ENCODE results near the gene RHBDF1. TPM values are rescaled to one million over a fixed set of nuclear protein-coding genes. Genes with fewer than 3 reads are reported as not detected.

RHBDF1 gene
- total RNA-seq, 1 donor from 2014 or later = 55.5 TPM

DNA sequence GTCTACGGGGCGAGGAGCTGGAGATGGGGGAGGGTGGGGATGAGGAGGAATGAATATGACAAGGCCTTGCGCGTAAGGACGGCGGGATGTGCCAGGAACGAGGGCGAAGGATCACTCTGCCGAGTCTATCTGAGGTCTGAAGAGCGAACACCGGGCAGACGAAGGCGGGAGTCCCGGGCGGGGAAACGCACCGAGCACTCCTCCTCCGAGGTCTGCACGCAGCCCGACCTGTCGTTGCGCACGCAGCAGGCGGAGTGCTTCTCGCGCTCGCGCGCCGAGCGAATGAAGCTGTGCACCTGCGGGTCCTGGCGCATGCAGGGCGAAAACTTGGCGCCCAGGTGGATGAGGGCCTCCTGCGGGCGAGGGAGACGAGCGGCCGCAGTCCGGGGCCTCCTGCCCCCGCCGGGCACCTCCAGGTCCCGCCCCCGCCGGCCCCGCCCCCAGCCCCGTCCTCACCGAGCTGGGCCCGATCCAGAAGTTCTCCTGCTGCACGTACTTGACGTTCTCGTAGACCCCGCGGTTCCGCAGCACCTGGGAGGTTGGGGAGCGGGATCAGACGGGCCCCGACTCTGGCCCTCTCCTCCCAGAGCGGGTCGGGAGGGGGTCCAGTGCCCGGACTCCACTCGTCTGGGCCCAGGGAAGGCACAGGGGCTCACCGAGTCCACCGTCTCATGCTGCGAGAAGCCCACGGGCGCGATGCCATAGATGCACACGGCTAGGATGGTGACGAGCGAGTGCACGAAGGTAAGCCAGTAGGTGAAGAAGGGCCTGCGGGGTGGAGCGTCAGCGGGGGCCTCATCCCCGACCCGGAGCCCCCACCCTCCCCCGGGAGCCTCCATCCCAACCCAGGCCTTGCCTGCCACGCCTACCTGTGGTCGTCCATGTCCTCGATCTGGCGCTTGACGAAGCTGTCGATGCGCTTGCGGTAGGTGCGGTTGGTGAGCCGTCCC lies 11.2 kb downstream of the RHBDF1 start:
- Histone ChIP-seq H3K27ac (ENCODE audit: low read depth, low read length) (no peak overlapping the region), H3K27me3 (ENCODE audit: insufficient read depth, low read length) (no peaks in the 10 kb centered on the region), H2AFZ (ENCODE audit: low read depth, low read length) (no peak overlapping the region), H3K4me1 (ENCODE audit: insufficient read depth, low read length) (no peaks in the 10 kb centered on the region), H3K4me2 (ENCODE audit: low read length) (no peak overlapping the region), H3K9ac (ENCODE audit: low read length) (no peak overlapping the region), H3K9me3 (ENCODE audit: insufficient read depth, low read depth, low read length) (no peaks in the 10 kb centered on the region), H3K4me3 (ENCODE audit: insufficient read depth, low read depth, low read length) (no peak overlapping the region), H3K79me2 (ENCODE audit: insufficient read depth, low read length) (peaks cover 4% of the 10 kb centered on the region), H3K36me3 (ENCODE audit: insufficient read depth, low read length) (peaks cover 39% of the 10 kb centered on the region), H4K20me1 (ENCODE audit: insufficient read depth, low read length) (peaks cover 69% of the 10 kb centered on the region)
- no peak overlapping the region for H3K4me3 Mint-ChIP-seq (ENCODE audit: unreplicated experiment)
- H3K4me1 Mint-ChIP-seq (ENCODE audit: low read depth, unreplicated experiment) = no peaks in the 10 kb centered on the region
- DNase-seq (ENCODE audit: low read depth) (no peak), FAIRE-seq (no peak)
- H3K9me3 Mint-ChIP-seq (ENCODE audit: unreplicated experiment) = no peaks in the 10 kb centered on the region
- no peak overlapping the region for H3K27ac Mint-ChIP-seq (ENCODE audit: unreplicated experiment)
- TF ChIP-seq EZH2 (IDR thresholded peaks at IDR 0.05; ENCODE audit: insufficient read depth, low read length) = no peak
- TF ChIP-seq, protein P1, sequence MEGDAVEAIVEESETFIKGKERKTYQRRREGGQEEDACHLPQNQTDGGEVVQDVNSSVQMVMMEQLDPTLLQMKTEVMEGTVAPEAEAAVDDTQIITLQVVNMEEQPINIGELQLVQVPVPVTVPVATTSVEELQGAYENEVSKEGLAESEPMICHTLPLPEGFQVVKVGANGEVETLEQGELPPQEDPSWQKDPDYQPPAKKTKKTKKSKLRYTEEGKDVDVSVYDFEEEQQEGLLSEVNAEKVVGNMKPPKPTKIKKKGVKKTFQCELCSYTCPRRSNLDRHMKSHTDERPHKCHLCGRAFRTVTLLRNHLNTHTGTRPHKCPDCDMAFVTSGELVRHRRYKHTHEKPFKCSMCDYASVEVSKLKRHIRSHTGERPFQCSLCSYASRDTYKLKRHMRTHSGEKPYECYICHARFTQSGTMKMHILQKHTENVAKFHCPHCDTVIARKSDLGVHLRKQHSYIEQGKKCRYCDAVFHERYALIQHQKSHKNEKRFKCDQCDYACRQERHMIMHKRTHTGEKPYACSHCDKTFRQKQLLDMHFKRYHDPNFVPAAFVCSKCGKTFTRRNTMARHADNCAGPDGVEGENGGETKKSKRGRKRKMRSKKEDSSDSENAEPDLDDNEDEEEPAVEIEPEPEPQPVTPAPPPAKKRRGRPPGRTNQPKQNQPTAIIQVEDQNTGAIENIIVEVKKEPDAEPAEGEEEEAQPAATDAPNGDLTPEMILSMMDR (IDR thresholded peaks at IDR 0.05; ENCODE audit: insufficient read depth, low read depth, low read length) = no peak
- peaks cover 23% of the 10 kb centered on the region for H3K36me3 Mint-ChIP-seq (ENCODE audit: low read depth, unreplicated experiment)
- H3K27me3 Mint-ChIP-seq (ENCODE audit: low read depth, unreplicated experiment) = no peaks in the 10 kb centered on the region

DNA sequence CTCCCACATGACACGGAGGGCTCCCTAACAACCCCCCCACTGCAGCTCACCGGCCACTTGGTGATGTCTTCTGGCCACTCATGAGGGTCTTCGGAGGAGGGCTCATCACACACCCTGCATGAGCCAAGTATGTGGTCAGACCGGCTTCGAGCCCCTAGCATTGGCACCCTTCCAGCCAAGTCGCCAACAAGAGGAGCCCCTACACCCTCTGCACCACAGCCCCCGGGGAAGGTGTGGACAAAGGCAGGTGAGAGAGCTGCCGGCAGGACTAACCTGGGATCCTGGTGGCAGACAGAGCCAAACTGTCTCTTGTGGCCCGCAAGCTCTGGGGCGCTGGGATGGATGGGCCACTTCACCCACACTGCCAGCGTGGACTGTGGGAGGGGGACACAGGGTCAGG lies 12.3 kb downstream of the RHBDF1 start:
- H3K4me3 ChIP-seq (ENCODE audit: insufficient read depth, low read depth, low read length) = no peak overlapping the region
- H3K9me3 ChIP-seq (ENCODE audit: insufficient read depth, low read depth, low read length) = no peaks in the 10 kb centered on the region
- H3K27ac ChIP-seq (ENCODE audit: low read depth, low read length) = no peak overlapping the region
- no peak for TF ChIP-seq EZH2 (IDR thresholded peaks at IDR 0.05; ENCODE audit: insufficient read depth, low read length)
- TF ChIP-seq, protein P1 (IDR thresholded peaks at IDR 0.05; ENCODE audit: insufficient read depth, low read depth, low read length) = no peak
- DNase-seq (ENCODE audit: low read depth) (no peak), FAIRE-seq (no peak)
- H4K20me1 ChIP-seq (ENCODE audit: insufficient read depth, low read length) = peaks cover 69% of the 10 kb centered on the region
- Mint-ChIP-seq H3K27ac (ENCODE audit: unreplicated experiment) (no peak overlapping the region), H3K4me3 (ENCODE audit: unreplicated experiment) (no peak overlapping the region), H3K4me1 (ENCODE audit: low read depth, unreplicated experiment) (no peaks in the 10 kb centered on the region), H3K9me3 (ENCODE audit: unreplicated experiment) (no peaks in the 10 kb centered on the region), H3K27me3 (ENCODE audit: low read depth, unreplicated experiment) (no peaks in the 10 kb centered on the region), H3K36me3 (ENCODE audit: low read depth, unreplicated experiment) (peaks cover 26% of the 10 kb centered on the region)
- H2AFZ ChIP-seq (ENCODE audit: low read depth, low read length) = no peak overlapping the region
- H3K4me2 ChIP-seq (ENCODE audit: low read length) = no peak overlapping the region
- no peak overlapping the region for H3K9ac ChIP-seq (ENCODE audit: low read length)
- no peaks in the 10 kb centered on the region for H3K27me3 ChIP-seq (ENCODE audit: insufficient read depth, low read length)
- H3K36me3 ChIP-seq (ENCODE audit: insufficient read depth, low read length) = peaks cover 44% of the 10 kb centered on the region
- no peaks in the 10 kb centered on the region for H3K79me2 ChIP-seq (ENCODE audit: insufficient read depth, low read length)
- H3K4me1 ChIP-seq (ENCODE audit: insufficient read depth, low read length) = no peaks in the 10 kb centered on the region
